ENCODE measurements around the gene SCN5A.

SCN5A gene

DNA sequence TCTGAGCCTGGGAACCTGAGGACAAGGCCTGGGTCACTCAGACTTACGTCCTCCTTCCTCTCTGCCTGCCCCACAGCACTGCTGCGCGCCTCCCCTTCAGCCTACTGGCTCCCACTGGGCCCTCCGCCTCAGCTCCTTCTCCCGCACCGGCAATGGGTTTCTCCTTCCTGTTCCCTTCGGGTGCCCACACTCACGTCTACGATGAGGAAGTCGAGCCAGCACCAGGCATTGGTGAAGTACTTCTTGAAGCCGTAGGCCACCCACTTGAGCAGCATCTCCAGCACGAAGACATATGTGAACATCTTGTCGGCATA lies 83.3 kb downstream of the SCN5A start:
- H2AK5ac ChIP-seq (ENCODE audit: low read length, severe bottlenecking) = no peak overlapping the region
- no peak overlapping the region for H2BK5ac ChIP-seq (ENCODE audit: low read depth, low read length, poor library complexity, severe bottlenecking)
- no peak overlapping the region for H4K8ac ChIP-seq (ENCODE audit: low read length)
- H2BK15ac ChIP-seq (ENCODE audit: low read depth, poor library complexity, severe bottlenecking) = no peak overlapping the region
- no peak overlapping the region for H3K14ac ChIP-seq (ENCODE audit: low read length in 2 of 2)
- no peak overlapping the region for H3K27ac ChIP-seq (ENCODE audit: low read length, poor library complexity, severe bottlenecking)
- no peak overlapping the region for H3K9ac ChIP-seq (ENCODE audit: low read length)
- H3K4ac ChIP-seq (ENCODE audit: low read depth in 1 of 2, low read length in 2 of 2) = no peak overlapping the region
- H2AFZ ChIP-seq (ENCODE audit: low read depth, low read length) = no peak overlapping the region
- WGBS = 94% methylated on average over 13 of the region's 13 CpGs
- H3K23ac ChIP-seq (ENCODE audit: low read length in 2 of 2) = no peak overlapping the region
- H2BK12ac ChIP-seq (ENCODE audit: low read length in 2 of 2) = no peak overlapping the region
- H3K27me3 ChIP-seq (ENCODE audit: control insufficient read depth in 1 of 2, insufficient read depth in 1 of 2, low read length in 2 of 2) = peaks cover 3 to 5% of the 10 kb centered on the region in 2 experiments
- no peak overlapping the region for H3K4me2 ChIP-seq (ENCODE audit: low read length, poor library complexity, severe bottlenecking)
- no peak for DNase-seq
- no peak overlapping the region for H4K91ac ChIP-seq (ENCODE audit: low read length)
- no peaks in the 10 kb centered on the region for H3K9me3 ChIP-seq (ENCODE audit: control insufficient read depth, low read length)
- no peaks in the 10 kb centered on the region for H3K36me3 ChIP-seq (ENCODE audit: control insufficient read depth in 1 of 2, insufficient read depth in 2 of 2, low read depth in 1 of 2, low read length in 2 of 2)
- no peaks in the 10 kb centered on the region for H3K4me1 ChIP-seq (ENCODE audit: control insufficient read depth, insufficient read depth, low read depth, low read length)
- H3K18ac ChIP-seq (ENCODE audit: low read depth in 1 of 2, low read length in 2 of 2) = no peak overlapping the region
- no peak overlapping the region for H3K4me3 ChIP-seq (ENCODE audit: insufficient read depth in 1 of 2, low read depth in 1 of 2, low read length in 2 of 2)
- no peaks in the 10 kb centered on the region for H3K79me1 ChIP-seq (replicated peaks; ENCODE audit: low read length, poor library complexity, severe bottlenecking)
- H2BK120ac ChIP-seq (ENCODE audit: low read depth, low read length) = no peak overlapping the region

DNA sequence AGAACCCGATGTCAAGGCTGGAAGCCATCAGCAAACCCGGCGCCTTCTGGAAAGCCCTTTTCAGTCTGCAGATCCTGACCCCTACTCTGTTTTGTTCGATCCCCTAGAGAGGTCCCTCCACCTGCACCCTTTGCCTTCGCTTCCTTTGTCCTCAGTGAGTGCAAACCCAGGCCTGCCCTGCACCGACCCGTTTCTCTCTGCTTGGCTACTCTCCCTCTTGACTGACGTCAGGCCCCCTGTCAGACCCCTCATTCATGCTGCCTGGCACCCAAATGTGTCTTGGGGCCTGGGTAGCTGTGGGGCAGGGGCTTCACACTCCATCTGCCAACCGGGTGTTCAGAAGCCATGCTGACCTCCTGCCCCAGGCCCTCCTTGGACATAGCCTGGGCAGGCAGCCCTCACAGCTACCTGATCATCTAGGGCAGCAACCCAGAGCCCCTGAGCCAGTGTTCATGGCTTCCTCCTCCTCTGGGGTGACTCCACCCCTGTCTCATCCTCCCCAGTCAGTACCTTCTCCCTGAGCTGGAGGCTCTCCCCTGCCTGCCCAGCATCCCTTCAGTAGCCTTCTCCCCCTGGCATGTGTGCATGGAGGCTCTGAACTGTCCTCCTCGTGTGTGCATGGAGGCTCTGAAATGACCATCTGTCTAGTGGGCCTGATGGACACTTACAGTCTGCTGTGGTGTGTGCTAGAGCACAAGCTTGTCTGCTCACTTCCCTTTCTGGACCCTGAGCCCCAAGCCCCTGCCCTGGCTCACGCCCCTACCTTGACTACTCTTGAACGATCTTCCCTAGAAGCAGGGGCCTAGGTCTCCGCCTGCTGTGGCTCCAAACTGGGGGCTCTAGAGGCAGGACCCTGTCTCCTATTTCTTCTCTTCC lies 83.9 kb downstream of the SCN5A start:
- no peaks in the 10 kb centered on the region for H3K4me1 ChIP-seq (ENCODE audit: control insufficient read depth, insufficient read depth, low read depth, low read length)
- 84% methylated on average over 13 of the region's 13 CpGs for WGBS
- no peak overlapping the region for H2BK120ac ChIP-seq (ENCODE audit: low read depth, low read length)
- H2BK15ac ChIP-seq (ENCODE audit: low read depth, poor library complexity, severe bottlenecking) = no peak overlapping the region
- H2BK5ac ChIP-seq (ENCODE audit: low read depth, low read length, poor library complexity, severe bottlenecking) = no peak overlapping the region
- peaks cover 7 to 9% of the 10 kb centered on the region in 2 experiments for H3K27me3 ChIP-seq (ENCODE audit: control insufficient read depth in 1 of 2, insufficient read depth in 1 of 2, low read length in 2 of 2)
- H3K4me2 ChIP-seq (ENCODE audit: low read length, poor library complexity, severe bottlenecking) = no peak overlapping the region
- H3K4ac ChIP-seq (ENCODE audit: low read depth in 1 of 2, low read length in 2 of 2) = no peak overlapping the region
- H3K23ac ChIP-seq (ENCODE audit: low read length in 2 of 2) = no peak overlapping the region
- peak overlapping the region in 1 of 2 experiments; percentile 30 for H3K14ac ChIP-seq (ENCODE audit: low read length in 2 of 2)
- no peaks in the 10 kb centered on the region for H3K79me1 ChIP-seq (replicated peaks; ENCODE audit: low read length, poor library complexity, severe bottlenecking)
- no peak overlapping the region for H4K91ac ChIP-seq (ENCODE audit: low read length)
- no peak overlapping the region for H3K18ac ChIP-seq (ENCODE audit: low read depth in 1 of 2, low read length in 2 of 2)
- H3K27ac ChIP-seq (ENCODE audit: low read length, poor library complexity, severe bottlenecking) = no peak overlapping the region
- no peak overlapping the region for H3K9ac ChIP-seq (ENCODE audit: low read length)
- H3K36me3 ChIP-seq (ENCODE audit: control insufficient read depth in 1 of 2, insufficient read depth in 2 of 2, low read depth in 1 of 2, low read length in 2 of 2) = no peaks in the 10 kb centered on the region
- no peak for DNase-seq
- H2BK12ac ChIP-seq (ENCODE audit: low read length in 2 of 2) = no peak overlapping the region
- H2AK5ac ChIP-seq (ENCODE audit: low read length, severe bottlenecking) = no peak overlapping the region
- no peaks in the 10 kb centered on the region for H3K9me3 ChIP-seq (ENCODE audit: control insufficient read depth, low read length)
- H3K4me3 ChIP-seq (ENCODE audit: insufficient read depth in 1 of 2, low read depth in 1 of 2, low read length in 2 of 2) = no peak overlapping the region
- no peak overlapping the region for H2AFZ ChIP-seq (ENCODE audit: low read depth, low read length)
- no peak overlapping the region for H4K8ac ChIP-seq (ENCODE audit: low read length)

DNA sequence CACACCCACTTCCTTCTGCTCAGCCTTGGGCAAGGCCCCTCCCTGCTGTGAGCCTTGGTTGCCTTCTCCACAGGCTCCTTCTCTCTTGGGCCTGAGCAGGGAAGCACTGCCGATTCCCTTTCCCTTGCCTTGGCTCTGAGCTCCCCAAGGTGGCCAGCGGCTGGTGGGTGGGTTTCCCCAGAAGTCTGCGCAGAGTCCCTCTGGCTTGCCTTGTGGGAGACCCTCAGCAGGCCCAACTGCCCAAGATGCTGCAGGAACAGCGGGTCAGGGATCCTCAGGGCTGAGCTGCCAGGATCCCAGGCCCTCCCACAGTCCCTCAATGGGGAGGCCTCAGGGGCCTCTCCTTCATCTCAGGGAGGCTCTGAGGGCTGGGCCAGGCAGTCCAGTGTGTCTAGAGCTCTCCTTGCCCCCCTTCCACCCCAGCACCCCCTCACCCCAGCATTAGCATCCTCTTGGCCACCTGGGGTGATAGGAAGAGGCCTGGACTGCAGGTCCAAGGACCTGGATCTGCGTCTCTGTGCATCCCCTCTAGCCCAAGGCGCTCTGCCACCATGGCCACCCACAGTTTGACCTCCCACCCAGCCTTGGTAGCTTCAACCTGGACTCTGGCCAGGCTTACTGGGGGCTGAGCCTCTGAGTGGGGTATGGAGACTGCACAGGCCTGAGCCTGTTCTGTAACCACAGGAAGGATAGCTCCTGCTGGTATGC lies 84.7 kb downstream of the SCN5A start:
- Histone ChIP-seq H2AK5ac (ENCODE audit: low read length, severe bottlenecking) (no peak overlapping the region), H3K27ac (ENCODE audit: low read length, poor library complexity, severe bottlenecking) (no peak overlapping the region), H3K23ac (ENCODE audit: low read length in 2 of 2) (no peak overlapping the region), H2BK15ac (ENCODE audit: low read depth, poor library complexity, severe bottlenecking) (no peak overlapping the region), H2BK5ac (ENCODE audit: low read depth, low read length, poor library complexity, severe bottlenecking) (no peak overlapping the region), H3K4me2 (ENCODE audit: low read length, poor library complexity, severe bottlenecking) (no peak overlapping the region), H3K9me3 (ENCODE audit: control insufficient read depth, low read length) (no peaks in the 10 kb centered on the region), H2AFZ (ENCODE audit: low read depth, low read length) (no peak overlapping the region), H3K18ac (ENCODE audit: low read depth in 1 of 2, low read length in 2 of 2) (no peak overlapping the region), H3K4ac (ENCODE audit: low read depth in 1 of 2, low read length in 2 of 2) (no peak overlapping the region), H3K14ac (ENCODE audit: low read length in 2 of 2) (no peak overlapping the region), H4K8ac (ENCODE audit: low read length) (no peak overlapping the region), H3K9ac (ENCODE audit: low read length) (no peak overlapping the region), H4K91ac (ENCODE audit: low read length) (no peak overlapping the region), H3K79me1 (replicated peaks; ENCODE audit: low read length, poor library complexity, severe bottlenecking) (no peaks in the 10 kb centered on the region), H3K27me3 (ENCODE audit: control insufficient read depth in 1 of 2, insufficient read depth in 1 of 2, low read length in 2 of 2) (peaks cover 7 to 10% of the 10 kb centered on the region in 2 experiments), H3K4me1 (ENCODE audit: control insufficient read depth, insufficient read depth, low read depth, low read length) (peaks cover 1% of the 10 kb centered on the region), H3K36me3 (ENCODE audit: control insufficient read depth in 1 of 2, insufficient read depth in 2 of 2, low read depth in 1 of 2, low read length in 2 of 2) (no peaks in the 10 kb centered on the region), H2BK12ac (ENCODE audit: low read length in 2 of 2) (no peak overlapping the region), H3K4me3 (ENCODE audit: insufficient read depth in 1 of 2, low read depth in 1 of 2, low read length in 2 of 2) (peak overlapping the region in 1 of 2 experiments; percentile 10), H2BK120ac (ENCODE audit: low read depth, low read length) (no peak overlapping the region)
- 91% methylated on average over 5 of the region's 6 CpGs for WGBS
- no peak for DNase-seq

DNA sequence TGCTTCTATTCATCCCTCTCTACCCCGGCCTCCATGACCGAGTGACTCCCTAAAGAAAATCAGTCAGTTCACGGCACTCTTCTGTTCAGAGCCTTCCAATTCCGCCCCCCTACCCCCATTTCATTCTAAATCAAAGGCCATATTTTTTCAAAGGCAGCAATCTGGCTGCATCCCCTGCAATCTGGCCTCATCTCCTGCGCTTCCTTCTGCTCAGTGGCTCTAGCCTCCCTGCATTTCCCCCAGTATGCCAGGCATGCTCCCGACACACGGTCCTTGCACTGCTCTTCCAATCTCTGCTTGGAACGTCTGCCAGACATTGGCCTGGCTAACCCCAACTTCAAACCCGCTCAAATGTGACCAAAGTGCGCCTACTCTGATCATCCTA lies 85.6 kb downstream of the SCN5A start:
- Histone ChIP-seq H3K27ac (ENCODE audit: low read length, poor library complexity, severe bottlenecking) (no peak overlapping the region), H3K36me3 (ENCODE audit: control insufficient read depth in 1 of 2, insufficient read depth in 2 of 2, low read depth in 1 of 2, low read length in 2 of 2) (no peaks in the 10 kb centered on the region), H4K8ac (ENCODE audit: low read length) (no peak overlapping the region), H3K23ac (ENCODE audit: low read length in 2 of 2) (no peak overlapping the region), H3K27me3 (ENCODE audit: control insufficient read depth in 1 of 2, insufficient read depth in 1 of 2, low read length in 2 of 2) (peaks cover 7 to 10% of the 10 kb centered on the region in 2 experiments), H2BK15ac (ENCODE audit: low read depth, poor library complexity, severe bottlenecking) (no peak overlapping the region), H2BK12ac (ENCODE audit: low read length in 2 of 2) (no peak overlapping the region), H4K91ac (ENCODE audit: low read length) (no peak overlapping the region), H2BK120ac (ENCODE audit: low read depth, low read length) (no peak overlapping the region), H3K18ac (ENCODE audit: low read depth in 1 of 2, low read length in 2 of 2) (no peak overlapping the region), H2BK5ac (ENCODE audit: low read depth, low read length, poor library complexity, severe bottlenecking) (no peak overlapping the region), H2AFZ (ENCODE audit: low read depth, low read length) (no peak overlapping the region), H3K4me2 (ENCODE audit: low read length, poor library complexity, severe bottlenecking) (no peak overlapping the region), H3K4me3 (ENCODE audit: insufficient read depth in 1 of 2, low read depth in 1 of 2, low read length in 2 of 2) (no peak overlapping the region), H3K4ac (ENCODE audit: low read depth in 1 of 2, low read length in 2 of 2) (no peak overlapping the region), H3K9ac (ENCODE audit: low read length) (no peak overlapping the region), H3K79me1 (replicated peaks; ENCODE audit: low read length, poor library complexity, severe bottlenecking) (no peaks in the 10 kb centered on the region), H3K4me1 (ENCODE audit: control insufficient read depth, insufficient read depth, low read depth, low read length) (peaks cover 1% of the 10 kb centered on the region), H3K9me3 (ENCODE audit: control insufficient read depth, low read length) (no peaks in the 10 kb centered on the region), H3K14ac (ENCODE audit: low read length in 2 of 2) (no peak overlapping the region), H2AK5ac (ENCODE audit: low read length, severe bottlenecking) (no peak overlapping the region)
- 87% methylated on average over 10 of the region's 10 CpGs for WGBS
- no peak for DNase-seq
